DMS53 treated with DMSO at 0.1 percent for 48 hours (cell line): ENCODE data around the gene ILF2.

ENCODE experiments used
- DNase-seq: peaks from one replicate; lab custom pipeline; 2025; ENCODE audit not compliant: unreplicated experiment; lab: John Stamatoyannopoulos, UW

ILF2 gene

DNA sequence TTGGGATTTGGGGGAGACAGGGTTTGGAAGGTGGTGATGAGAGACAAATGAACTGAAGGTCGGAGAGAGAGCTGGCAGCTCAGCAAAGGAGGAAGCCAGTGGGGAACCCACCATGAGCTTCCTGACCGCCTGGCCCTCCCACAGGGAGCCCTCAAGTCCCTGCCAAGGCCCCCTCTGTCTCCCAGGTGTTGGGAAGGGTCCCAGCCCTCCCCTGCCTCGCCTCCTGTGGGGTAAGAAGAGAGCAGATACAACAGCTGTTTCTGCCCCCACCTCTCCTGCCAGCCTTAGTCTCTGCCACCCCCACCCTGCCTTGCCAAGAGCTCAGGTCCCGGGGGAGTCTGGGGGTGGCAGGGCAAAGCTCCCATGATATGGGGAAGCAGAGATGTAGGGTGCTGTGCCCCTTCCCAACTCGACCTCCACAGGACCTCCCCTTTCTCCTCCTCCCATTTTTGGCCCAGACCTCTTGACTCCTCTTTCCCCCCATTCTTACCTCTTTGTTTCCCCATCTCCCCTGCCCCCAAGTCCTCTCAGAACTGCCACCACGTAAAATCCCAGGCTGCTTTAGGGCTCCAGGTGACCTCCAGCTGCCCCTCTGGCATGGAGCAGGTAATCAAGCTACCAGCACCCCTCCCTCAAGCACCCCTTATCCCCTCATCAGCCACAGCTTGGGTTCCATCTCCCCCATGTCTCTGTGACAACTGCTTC, 42.0 kb downstream of the ILF2 start:
- no peak for DNase-seq

- DNase-seq = no peak
These were observed 42.8 kb downstream of the ILF2 start, which contains the start of gene S100A1 for GRCh38 chr1:153627715-153628626. Gene S100A1, plus strand, starts transcription at chr1:153628434. Its CDS starts 2,088 bp downstream, at chr1:153630522.

DNA sequence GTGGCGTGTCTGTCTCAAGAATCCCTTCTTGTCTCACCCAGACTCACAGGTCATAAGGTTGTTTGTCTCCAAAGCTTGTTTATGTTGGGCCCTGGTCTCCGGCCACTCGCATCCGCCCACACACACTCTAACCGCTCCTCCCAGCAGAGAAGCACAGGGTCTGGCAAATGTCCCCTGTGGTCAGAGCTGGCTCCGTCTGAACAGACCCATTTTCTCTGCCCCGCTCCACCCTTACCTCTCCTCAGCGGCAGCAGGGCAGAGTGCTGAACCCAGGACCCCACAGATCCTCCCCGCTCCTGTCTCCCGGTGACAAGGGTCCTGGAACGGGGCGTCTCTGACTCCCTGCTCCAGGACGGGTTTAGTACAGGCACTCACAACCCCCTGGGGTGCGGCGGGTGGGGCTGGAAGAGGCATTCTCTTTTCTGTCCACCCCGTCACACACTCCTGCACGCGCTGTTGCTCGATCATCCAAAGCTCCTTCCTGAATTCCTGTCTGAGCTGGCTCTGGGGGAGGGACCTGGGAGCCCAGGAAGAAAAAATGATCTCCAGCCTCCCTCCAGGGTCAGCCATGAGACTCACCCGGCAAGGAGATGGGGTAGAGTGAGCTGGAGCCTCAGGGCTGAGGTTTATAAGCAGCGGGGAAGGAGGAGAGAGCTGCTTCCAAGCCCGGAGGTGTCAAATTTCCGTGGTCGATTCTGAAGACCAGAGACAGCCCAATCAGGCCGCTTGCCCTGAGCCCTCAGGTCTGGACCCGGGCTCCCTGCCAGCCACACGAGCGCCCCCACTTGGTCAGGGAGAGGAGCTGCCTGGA, 43.7 kb downstream of the ILF2 start, which contains the start of gene S100A13:
Gene S100A13 (minus strand): TSS at position 602 of the 811 bp plus-strand sequence. CDS start 1,033 bp downstream, outside the sequence.
- peak; percentile 77 for DNase-seq

DNA sequence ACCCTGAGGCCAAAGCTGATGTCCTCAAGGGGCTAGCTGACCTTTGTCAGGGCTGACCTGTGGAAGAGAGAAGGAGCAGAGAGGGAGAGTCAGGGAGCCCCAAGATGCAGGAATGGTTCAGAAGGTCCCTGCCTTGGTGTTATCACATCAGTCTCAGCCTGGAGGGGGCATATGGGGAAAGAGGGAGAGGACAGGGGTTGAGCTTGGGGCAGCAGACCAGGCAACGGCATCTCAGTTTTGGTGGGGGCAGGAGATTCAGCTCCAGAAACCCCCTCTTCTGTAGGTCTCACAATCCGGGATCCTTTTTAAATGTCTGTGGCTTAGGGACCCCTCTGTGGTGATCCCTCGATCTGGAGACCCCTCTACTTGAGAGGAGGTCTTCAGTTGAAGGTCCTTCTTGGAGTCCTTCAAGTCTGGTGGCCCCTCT, 44.3 kb downstream of the ILF2 start:
- no peak for DNase-seq

DNA sequence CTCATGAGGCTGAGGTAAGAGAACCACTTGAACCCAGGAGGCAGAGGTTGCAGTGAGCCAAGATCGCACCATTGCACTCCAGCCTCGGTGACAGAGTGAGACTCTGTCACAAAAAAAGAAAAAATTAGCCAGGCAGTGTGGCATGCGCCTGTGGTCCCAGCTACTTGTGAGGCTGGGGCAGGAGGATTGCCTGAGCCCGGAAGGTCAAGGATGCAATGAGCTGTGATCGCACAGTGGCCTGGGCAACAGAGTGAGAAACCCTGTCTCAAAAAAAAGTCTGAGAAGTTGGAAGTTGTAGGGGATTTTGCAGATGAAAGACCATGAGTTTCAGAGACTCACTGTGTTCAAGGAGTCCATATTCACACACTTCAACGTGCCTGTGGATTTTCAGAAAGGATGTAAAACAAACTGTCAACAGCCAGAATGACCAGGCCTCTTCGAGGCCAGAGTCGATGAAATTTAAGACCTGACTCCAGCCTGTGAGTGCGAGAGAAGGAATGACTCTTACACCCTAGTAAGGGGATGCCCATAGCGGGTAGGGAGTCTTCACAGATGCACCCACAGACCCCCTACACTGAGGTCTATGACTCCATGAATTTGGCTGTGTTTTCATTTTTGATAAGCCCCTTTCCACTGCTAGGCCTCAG, 45.7 kb downstream of the ILF2 start:
- no peak for DNase-seq

DNA sequence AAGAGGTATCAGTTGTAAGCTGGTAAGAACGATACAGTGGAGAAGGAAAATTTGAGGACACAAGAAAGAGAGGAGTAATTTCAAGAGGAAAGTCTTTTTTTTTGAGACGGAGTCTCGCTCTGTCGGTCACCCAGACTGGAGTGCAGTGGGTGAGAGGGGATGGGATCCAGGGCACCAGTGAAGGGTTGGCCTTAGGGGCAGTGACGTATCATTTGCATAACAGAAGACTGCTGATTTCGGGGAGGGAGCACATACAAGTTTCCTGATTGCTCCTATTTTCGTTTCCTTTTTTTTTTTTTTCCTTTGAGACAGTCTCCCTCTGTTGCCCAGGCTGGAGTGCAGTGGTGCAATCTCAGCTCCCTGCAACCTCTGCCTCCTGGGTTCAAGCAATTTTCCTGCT, 47.7 kb downstream of the ILF2 start:
- no peak for DNase-seq

DNA sequence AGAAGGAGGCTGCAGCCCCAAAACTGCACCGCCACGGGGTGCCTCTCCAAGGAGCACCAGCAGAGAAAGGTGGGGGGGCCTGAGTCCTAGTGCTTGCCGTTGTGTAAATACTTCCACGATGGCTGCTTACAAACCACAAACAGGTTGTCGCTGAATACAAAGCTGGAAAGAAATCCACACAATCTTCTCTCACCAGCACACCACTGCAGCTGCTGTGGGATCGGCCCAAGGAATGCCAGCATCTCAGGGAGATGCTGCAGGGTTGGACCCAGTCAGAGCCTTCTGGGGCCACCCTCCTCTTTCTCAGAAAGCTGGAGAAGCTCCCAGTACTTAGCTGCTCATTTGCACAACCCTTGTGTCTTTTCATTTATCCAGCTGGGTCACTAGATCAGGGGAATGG, 51.6 kb downstream of the ILF2 start:
- DNase-seq = no peak

GRCh38 chr1:153617663-153618062, 53.1 kb downstream of the ILF2 start:
- DNase-seq = peak; percentile 57

- no peak for DNase-seq
These were observed 53.9 kb downstream of the ILF2 start for GRCh38 chr1:153616917-153617311.

GRCh38 chr1:153616144-153616916, 54.5 kb downstream of the ILF2 start, which contains the start of gene S100A14:
Gene S100A14, minus strand, starts transcription at chr1:153616325. Its CDS starts 467 bp downstream, at chr1:153615858.
- no peak for DNase-seq

- DNase-seq = no peak
These were observed 55.4 kb downstream of the ILF2 start for GRCh38 chr1:153615406-153615805.

DNA sequence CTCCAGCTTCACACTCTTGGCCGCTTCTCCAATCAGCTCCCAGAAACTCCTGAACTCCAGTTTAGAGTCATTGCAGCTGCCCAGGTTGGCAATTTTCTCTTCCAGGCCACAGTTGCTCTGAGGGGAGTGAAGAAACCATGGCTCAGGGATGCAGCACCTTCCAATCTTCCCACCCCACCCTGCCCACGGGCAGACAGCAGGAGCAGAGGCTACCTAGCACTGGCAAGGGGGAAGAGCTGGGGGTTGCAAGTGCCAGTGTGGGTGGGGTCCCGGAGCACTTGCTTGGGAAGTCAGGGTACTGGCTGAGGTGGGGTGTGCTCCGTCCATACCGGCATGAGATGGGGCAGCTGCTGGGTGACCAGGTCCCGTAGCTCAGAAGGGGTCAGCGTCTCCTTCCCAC, 55.9 kb downstream of the ILF2 start:
- no peak for DNase-seq

DNA sequence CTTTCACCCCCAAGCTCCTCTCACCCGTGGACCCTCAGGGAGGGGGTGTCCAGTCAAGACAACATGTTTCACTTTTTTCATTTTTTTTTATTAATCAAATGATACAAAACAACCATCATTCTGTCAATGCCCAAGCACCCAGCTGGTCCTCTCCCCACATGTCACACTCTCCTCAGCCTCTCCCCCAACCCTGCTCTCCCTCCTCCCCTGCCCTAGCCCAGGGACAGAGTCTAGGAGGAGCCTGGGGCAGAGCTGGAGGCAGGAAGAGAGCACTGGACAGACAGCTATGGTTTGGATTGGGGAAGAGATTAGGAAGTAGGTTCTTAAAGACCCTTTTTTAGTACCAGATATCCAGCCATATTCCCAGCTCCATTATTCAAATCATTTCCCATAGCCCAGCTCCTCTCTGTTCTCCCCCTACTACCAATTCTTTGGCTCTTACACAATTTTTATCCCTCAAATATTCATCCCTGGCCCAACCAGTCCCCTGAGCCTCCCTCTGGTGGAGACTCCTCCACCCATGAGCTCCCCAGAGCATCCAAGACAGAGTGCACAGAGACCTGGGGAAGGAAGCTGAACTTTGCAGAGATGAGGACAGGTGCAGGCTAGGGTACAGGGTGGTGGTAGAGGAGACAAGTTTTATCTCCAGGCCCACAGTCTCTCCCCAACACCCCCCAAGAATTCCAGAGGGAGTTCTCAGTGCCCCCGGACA, 56.4 kb downstream of the ILF2 start:
- DNase-seq = no peak

DNA sequence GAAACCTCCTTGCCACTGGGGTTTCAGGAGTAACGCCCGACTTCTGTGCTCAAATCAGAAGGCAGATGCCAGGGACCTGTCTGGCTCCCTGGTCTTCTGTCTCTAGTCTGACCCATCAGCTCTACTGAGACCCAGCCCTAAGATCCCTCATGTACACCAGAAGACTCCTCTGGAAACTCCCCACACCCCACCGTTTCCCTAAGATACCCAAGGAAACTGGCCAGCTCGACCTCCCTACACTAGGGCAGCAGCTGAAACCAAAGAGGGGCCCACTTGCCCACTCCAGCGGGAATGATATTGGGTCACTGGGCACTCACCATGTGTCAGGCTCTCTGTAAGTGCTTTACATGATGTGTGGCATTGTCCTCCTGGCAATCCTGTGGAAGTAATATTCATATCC, 57.4 kb downstream of the ILF2 start:
- DNase-seq = no peak

- DNase-seq = no peak
These were observed 58.0 kb downstream of the ILF2 start, which contains the start of gene S100A16 for GRCh38 chr1:153612755-153613331. Gene S100A16, minus strand, starts transcription at chr1:153613137. Its CDS starts 4,986 bp downstream, at chr1:153608151.

DNA sequence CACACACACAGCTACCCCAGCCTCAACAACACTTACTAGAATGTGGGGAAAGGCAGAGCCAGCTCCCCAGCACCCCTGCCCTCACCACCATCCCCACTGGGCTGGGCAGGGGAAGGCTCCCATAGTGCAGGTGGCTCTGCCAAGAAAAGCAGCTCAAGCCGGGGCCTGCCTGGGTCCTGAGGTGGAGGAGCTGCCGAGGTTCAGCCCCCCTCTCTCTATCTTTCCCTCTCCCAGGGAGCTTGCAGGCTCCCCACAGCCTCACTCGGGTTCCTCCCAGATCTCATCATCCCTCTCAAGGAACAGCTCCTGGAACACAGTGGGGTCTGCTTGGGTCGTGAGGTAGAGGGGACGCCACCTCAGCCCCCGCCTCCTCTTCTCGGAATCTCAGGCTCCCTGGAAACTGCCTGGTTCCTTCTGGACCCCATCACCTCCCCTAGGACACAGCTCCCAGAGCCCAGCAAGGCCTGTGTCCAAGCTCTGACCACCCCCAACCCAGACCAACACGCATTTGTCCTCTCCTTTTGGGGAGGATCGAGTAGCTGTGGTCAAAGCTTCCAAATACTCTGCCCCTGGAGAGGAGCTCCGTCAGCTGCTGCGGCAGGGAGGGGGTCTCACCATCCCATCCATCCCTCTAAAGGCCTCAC, 58.6 kb downstream of the ILF2 start:
- DNase-seq = no peak
